ENCODE data around the gene DDR1. TPM values are rescaled to one million over a fixed set of nuclear protein-coding genes. Genes with fewer than 3 reads are reported as not detected.
A peak's percentile ranks its signal among the peaks of the same experiment; 100 is the strongest.

DDR1 gene
- total RNA-seq, 1 donor from 2014 or later = 154 TPM

GRCh38 chr6:30913721-30914075 lies 29.4 kb downstream of the DDR1 start:
- H3K27me3 Mint-ChIP-seq = no peaks in the 10 kb centered on the region
- H3K9me3 Mint-ChIP-seq (ENCODE audit: low read depth) = no peaks in the 10 kb centered on the region
- peak overlapping the region; percentile 83 for H3K4me3 Mint-ChIP-seq (ENCODE audit: low read depth)
- DNase-seq (ENCODE audit: low spot score, unreplicated experiment) = no peak
- H3K4me1 Mint-ChIP-seq (ENCODE audit: low read depth) = peaks cover 17% of the 10 kb centered on the region
- H3K36me3 Mint-ChIP-seq (ENCODE audit: insufficient read depth) = peaks cover 27% of the 10 kb centered on the region
- no peak for TF ChIP-seq CTCF (IDR thresholded peaks at IDR 0.05; ENCODE audit: unreplicated experiment)
- peak overlapping the region; percentile 23 for H3K27ac Mint-ChIP-seq

GRCh38 chr6:30914076-30914853 lies 29.9 kb downstream of the DDR1 start, which contains the start of gene VARS2:
VARS2 (plus strand) TSS chr6:30914238; CDS start chr6:30914837, 599 bp downstream.
- Mint-ChIP-seq H3K27me3 (no peaks in the 10 kb centered on the region), H3K36me3 (ENCODE audit: insufficient read depth) (peaks cover 27% of the 10 kb centered on the region)

GRCh38 chr6:30914854-30915590 lies 30.7 kb downstream of the DDR1 start:
- Mint-ChIP-seq H3K4me3 (ENCODE audit: low read depth) (peak overlapping the region; percentile 83), H3K27me3 (no peaks in the 10 kb centered on the region), H3K36me3 (ENCODE audit: insufficient read depth) (peaks cover 30% of the 10 kb centered on the region), H3K9me3 (ENCODE audit: low read depth) (no peaks in the 10 kb centered on the region), H3K27ac (peak overlapping the region; percentile 88), H3K4me1 (ENCODE audit: low read depth) (peaks cover 12% of the 10 kb centered on the region)
- no peak for DNase-seq (ENCODE audit: low spot score, unreplicated experiment)
- TF ChIP-seq CTCF (IDR thresholded peaks at IDR 0.05; ENCODE audit: unreplicated experiment) = no peak

More at GRCh38 chr6:30914076-30914853, 29.9 kb downstream of the DDR1 start, which contains the start of gene VARS2:
- peak; percentile 91 for DNase-seq (ENCODE audit: low spot score, unreplicated experiment)
- H3K4me3 Mint-ChIP-seq (ENCODE audit: low read depth) = peak within 1 kb of the TSS; percentile 83
- H3K4me1 Mint-ChIP-seq (ENCODE audit: low read depth) = peaks cover 12% of the 10 kb centered on the region
- peak within 1 kb of the TSS; percentile 88 for H3K27ac Mint-ChIP-seq
- TF ChIP-seq CTCF (IDR thresholded peaks at IDR 0.05; ENCODE audit: unreplicated experiment) = peak; percentile 39
- H3K9me3 Mint-ChIP-seq (ENCODE audit: low read depth) = no peaks in the 10 kb centered on the region

- Mint-ChIP-seq H3K4me1 (ENCODE audit: low read depth) (peaks cover 12% of the 10 kb centered on the region), H3K27ac (peak overlapping the region; percentile 15), H3K27me3 (no peaks in the 10 kb centered on the region), H3K4me3 (ENCODE audit: low read depth) (peak overlapping the region; percentile 63), H3K9me3 (ENCODE audit: low read depth) (no peaks in the 10 kb centered on the region), H3K36me3 (ENCODE audit: insufficient read depth) (peaks cover 30% of the 10 kb centered on the region)
- no peak for DNase-seq (ENCODE audit: low spot score, unreplicated experiment)
- peak; percentile 65 for TF ChIP-seq CTCF (IDR thresholded peaks at IDR 0.05; ENCODE audit: unreplicated experiment)
Measured at GRCh38 chr6:30915591-30915946, 31.2 kb downstream of the DDR1 start.

- Mint-ChIP-seq H3K27me3 (no peaks in the 10 kb centered on the region), H3K9me3 (ENCODE audit: low read depth) (no peaks in the 10 kb centered on the region), H3K36me3 (ENCODE audit: insufficient read depth) (peaks cover 19% of the 10 kb centered on the region), H3K4me1 (ENCODE audit: low read depth) (peaks cover 12% of the 10 kb centered on the region), H3K4me3 (ENCODE audit: low read depth) (no peak overlapping the region), H3K27ac (no peak overlapping the region)
- TF ChIP-seq CTCF (IDR thresholded peaks at IDR 0.05; ENCODE audit: unreplicated experiment) = no peak
- DNase-seq (ENCODE audit: low spot score, unreplicated experiment) = no peak
Measured at GRCh38 chr6:30917041-30917440, 32.7 kb downstream of the DDR1 start.
